Esophagus mucosa (tissue), 1 donor: ENCODE measurements around the gene CCDC12. TPM values are rescaled to one million over a fixed set of nuclear protein-coding genes. Genes with fewer than 3 reads are reported as not detected.
A peak's percentile ranks its signal among the peaks of the same experiment; 100 is the strongest.

ENCODE experiments used
- ATAC-seq: fragments of 200-7000 bp; cut with Tn5 transposase; one replicate; pipeline ENCODE4 v1.9.1; 2020
- total RNA-seq: library from RNA; stranded (reverse); gene quantifications from one replicate; pipeline ENCODE4 v1.2.4, GENCODE V29; 2023
- donor health status: DM: yes; HTN: yes; CAD: no.

The CCDC12 gene
- total RNA-seq, 1 donor from 2014 or later, result 50.2 TPM

DNA sequence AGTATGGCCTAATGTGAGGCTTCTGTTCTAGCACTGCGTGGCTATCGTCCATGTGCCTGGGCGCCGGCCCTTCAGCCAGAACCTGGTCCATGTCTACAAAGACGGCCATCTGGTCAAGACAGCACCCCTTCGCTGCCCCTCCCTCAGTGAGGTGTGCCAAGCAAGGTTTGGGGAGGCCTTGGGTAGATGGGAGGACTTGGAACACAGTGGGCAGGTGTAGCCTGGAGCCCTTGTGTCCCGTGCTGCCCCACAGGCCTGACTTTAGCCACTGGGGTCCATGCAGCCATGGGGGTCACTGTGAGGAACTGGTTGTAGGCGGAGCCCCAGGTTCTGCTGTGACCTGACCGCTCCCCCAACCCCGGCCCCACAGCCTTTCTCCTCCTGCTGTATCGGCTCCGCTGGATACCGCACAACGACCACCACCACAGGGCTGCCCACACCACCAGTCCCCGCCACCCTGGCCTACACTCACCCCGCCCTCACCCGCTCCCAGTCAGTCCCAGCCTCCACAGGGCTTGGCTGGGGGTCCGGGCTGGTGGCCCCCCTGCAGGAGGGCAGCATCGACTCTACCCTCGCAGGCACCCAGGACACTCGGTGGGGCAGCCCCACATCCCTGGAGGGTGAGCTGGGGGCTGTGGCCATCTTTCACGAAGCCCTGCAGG is 19.5 kb upstream of the CCDC12 start:
- ATAC-seq, result no peak

DNA sequence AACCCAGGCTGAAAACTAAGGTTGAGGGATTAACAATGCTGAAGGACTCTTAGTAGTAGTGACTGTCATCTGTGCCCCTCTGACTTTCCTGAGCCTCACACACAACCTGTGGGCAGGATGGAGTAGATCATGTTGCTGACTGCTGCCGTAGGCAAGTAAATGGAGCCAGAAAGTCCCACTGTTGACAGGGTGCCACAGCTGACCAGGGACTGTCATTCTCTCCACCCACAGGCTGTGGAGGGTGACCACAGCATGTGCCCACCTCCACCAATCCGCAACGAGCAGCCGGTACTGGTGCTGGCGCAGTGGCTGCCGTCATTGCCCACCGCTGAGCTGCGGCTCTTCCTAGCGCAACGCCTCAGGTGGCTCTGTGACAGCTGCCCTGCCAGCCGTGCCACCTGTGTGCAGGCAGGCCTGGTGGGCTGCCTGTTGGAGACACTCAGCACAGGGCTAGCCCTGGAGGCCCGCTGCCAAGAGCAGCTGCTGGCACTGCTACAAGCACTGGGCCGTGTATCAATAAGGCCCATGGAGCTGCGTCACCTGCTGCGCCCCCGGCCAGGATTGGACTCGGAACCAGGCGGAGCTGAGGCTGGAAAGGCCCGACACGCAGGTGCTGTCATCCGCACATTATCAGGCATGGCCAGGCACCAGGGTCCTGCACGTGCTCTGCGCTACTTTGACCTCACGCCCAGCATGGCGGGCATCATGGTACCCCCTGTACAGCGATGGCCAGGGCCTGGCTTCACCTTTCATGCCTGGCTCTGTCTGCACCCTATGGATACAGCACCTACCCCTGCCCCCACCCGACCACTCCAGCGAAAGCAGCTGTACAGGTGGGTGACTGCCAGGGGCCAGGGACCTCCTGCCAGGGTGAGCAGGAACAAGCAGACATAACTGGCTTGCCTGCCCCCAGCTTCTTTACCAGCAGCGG is 18.5 kb upstream of the CCDC12 start:
- ATAC-seq, result no peak

DNA sequence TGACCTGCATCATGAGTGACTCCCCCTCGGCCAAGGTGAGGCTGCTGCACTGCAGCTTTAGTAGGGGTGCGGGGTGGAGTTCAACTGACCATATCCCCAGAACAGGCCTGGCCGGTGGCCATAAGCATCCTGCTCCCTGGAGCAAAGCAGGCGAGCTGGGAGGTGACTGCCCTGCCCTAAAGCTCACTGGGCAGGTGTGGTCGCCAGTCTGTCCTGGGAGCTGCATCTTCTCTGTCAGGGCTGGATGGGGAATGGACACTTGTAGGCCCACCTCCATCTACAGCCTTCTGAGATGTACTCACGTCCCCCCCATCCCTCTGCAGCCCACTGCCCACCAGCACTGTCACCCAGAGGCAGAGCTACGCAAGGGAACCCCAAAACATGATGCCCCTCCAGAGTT is 17.4 kb upstream of the CCDC12 start:
- ATAC-seq, result no peak

DNA sequence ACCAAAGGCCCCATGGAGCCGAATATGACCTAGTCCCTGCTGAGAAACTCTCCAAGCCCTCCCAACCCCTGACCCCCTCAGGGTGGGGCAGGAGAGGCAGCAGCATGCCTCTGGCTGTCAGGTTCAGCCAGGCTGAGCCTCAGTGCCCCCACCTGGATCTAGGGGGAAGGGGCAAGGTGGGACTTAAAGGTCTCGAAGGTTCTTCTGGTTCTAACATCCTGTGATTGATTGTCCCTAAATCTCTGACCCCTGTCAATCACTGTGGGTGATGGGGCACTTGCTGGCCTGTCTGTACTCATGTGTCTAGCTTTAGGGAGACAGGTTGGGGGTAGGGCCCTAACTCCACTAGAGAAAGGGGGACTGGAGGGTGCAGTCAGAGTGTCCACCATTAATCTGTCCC is 16.7 kb upstream of the CCDC12 start:
- ATAC-seq, result no peak

DNA sequence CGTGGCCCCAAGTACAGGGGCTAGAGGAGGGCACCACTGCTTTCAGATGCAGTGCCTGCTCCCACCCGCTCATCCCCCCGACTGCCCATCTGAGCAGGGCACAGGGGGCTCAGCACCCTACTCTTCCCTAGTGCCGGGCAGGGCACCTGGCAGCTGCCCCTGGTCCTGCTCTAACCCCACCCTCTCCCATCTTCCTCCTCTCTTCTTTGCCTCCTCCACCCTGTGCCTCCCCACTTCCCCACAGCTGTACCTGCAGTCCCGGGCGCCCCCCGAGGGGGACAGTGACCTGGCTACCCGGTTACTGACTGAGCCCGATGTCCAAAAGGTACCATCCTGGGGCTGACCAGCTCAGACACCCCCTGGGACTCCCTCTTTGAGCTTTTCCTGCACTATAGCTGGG is 15.7 kb upstream of the CCDC12 start:
- ATAC-seq, result no peak

DNA sequence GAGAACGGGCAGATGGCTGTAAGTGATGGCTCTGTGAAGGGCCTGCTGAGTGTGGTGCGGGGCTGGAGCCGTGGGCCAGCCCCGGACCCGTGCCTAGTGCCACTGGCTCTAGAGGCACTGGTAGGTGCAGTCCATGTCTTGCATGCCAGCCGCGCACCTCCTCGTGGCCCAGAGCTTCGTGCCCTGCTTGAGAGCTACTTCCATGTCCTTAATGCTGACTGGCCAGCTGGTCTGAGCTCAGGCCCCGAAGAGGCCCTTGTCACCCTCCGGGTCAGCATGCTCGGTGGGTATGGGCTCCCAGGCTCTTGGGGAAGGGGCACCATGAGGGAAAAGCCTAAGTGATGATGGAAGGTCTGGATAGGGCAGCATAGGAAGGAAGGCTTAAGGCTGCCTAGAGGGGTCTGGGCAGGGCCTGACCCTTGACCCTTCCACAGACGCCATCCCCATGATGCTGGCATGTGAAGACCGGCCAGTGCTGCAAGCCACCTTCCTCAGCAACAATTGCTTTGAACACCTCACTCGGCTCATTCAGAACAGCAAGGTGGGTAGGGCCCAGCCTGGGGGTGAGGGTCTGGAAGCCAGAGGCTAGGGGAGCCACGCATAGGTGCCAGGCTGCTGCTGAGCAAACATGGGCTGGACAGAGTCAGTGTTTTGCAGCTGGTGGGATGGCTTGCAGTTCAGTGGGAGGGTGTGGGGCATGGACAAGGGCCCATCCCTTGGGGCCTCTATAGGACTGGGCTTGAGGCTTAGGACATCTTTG is 15.0 kb upstream of the CCDC12 start:
- no peak for ATAC-seq

DNA sequence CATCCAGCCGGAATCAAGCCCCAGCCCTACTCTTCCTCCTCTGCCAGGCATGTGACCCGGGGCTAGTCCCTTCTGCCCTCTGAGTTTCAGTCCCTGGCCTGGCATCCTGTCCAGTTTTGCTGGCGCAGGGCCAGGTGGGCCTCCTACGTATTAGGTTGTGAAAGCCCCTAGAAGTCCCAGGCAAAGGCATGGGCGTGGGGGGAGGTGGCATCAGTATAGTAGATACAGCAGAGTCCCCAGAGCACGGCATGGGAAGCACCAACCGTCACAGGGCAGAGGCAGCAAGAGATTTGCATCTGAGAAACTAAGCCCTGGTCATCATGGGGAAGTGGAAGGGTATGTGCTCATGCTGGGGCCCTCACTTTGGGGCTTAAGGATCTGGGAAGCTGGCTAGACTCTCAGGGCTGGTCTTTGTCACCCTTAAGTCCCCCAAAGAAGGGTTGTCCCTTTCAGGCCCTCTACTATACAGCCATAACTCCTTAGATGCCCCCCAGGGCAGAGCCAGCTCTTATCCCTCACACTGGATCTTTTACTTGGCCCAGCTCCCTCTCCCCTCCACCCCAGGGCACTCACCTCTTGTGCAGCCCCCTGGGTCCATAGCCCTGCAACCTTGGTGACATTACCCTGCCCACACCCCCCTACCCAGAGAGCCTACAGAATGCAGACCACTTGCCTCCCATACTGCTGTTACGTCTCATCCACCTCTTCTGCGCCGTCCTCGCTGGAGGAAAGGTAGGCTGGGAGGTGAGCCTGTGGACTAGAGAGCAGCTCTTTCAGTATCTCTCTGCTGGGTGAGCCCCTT is 14.2 kb upstream of the CCDC12 start:
- ATAC-seq, result no peak

DNA sequence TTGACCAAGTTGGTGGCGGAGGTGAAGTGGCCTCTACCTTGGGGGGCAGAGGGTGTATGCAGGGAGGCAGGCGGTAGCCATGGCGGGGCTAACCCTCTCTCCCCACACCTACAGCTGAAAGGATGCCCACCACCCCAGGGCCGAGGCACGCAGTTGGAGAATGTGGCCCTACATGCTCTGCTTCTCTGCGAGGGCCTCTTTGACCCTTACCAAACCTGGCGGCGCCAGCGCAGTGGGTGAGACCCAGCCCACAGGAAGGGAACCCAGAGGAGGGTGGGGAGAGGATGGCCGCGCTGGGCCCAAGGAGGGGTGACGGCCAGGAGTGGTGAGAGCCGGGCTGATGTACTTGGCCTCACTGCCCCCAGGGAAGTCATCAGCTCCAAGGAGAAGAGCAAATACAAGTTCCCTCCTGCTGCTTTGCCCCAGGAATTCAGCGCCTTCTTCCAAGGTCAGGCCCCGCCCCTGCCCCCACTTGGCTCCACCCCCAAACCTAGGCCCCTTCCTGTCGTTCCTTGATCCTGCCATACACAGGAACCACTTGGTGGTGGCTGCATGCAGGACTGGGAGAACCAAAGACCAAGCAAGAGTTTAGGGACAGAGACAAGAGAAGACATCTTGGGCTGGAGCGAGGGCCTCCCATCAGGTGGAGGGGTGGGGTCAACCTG is 12.7 kb upstream of the CCDC12 start:
- no peak for ATAC-seq

DNA sequence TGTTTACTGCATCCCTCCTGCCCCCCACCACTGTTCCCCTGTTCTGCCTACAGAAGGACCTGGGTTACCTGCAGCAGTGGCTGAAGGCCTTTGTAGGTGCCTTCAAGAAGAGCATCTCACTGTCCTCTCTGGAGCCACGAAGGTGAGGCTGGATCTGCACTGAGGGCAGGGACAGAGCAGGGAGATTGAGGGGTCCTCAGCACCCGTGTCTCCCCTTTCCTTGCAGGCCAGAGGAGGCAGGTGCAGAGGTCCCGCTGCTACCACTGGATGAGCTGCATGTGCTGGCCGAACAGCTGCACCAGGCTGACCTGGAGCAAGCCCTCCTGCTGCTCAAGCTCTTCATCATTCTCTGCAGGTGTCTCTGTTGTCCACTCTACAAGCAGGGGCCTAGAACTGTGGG is 12.1 kb upstream of the CCDC12 start:
- no peak for ATAC-seq

DNA sequence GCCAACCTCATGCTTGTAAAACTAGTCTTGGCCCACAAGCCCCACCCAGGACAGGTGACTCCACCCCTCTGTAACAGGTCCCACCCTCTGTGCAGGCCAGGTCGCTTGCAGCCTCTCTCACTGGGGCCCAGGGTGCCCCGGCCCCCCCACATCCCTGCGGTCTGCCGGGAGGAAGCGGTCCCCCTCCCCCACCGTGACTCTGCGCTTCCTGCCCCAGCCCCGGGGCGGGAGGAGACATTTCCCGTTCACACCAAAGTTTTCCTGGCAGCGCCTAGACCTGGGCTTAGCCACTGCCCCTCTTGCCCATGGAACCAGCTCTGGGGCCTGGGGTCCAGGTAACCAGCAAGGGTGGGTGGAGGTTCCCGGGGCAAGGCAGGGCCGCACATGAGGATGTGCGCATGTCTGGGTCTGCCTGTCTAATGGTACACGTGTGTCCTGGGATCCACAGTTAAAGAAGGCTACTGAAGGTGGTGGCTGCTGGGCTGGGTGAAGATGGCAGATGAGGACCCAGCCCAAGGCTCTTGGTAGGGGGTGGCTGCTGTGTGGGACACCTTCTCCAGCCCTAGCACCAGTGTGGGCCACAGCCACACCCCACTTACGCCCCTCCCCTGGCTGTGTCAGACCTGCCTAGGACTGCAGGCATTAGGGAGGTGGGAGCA is 11.3 kb upstream of the CCDC12 start:
- peak; percentile 72 for ATAC-seq

DNA sequence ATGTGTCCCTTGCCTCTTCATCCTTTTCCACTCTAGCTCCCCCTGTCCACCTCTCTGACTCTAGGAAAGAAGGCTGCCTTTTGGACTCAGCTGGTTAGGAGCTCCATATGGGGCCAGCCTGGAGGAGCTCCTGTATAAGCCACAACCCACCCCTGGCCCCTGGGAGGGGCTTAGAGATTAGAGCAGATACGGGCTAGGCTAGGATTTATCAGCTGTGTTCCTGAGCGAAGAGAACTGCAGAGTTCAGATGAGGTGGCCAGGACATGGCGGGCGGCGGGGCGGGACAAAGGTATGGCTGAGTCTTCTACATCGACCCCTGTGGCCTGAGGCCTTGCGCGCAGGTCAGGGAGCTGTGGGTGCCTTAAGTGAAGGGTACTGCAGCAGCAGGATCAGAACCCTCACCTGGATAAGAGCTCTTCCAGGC is 10.8 kb upstream of the CCDC12 start:
- no peak for ATAC-seq

DNA sequence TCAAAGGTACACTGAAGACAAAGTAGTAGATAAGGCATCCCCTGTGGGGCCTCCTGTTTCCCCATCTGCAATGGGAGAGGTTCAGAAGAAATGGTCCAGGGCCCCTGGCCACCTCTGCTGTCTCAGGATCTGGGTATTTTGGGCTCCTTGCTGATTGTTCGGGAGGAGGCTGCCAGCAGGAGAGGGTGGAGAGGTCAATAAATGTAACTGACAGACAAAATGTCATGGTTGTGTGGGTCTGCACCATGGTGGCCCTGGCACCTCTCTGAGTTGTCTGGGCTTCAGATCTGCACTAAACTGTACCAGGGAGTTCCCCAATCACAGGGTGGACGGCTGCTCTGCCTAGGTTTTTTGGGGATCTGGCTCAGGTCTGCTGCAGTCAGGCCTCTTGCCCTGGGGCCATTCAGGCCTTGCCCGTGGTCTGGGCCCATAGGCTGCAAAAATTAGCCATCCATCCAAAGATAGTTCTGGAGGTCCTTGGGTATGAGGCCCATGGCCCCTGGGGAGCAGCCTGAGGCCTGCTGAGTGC is 10.3 kb upstream of the CCDC12 start:
- ATAC-seq, result no peak

DNA sequence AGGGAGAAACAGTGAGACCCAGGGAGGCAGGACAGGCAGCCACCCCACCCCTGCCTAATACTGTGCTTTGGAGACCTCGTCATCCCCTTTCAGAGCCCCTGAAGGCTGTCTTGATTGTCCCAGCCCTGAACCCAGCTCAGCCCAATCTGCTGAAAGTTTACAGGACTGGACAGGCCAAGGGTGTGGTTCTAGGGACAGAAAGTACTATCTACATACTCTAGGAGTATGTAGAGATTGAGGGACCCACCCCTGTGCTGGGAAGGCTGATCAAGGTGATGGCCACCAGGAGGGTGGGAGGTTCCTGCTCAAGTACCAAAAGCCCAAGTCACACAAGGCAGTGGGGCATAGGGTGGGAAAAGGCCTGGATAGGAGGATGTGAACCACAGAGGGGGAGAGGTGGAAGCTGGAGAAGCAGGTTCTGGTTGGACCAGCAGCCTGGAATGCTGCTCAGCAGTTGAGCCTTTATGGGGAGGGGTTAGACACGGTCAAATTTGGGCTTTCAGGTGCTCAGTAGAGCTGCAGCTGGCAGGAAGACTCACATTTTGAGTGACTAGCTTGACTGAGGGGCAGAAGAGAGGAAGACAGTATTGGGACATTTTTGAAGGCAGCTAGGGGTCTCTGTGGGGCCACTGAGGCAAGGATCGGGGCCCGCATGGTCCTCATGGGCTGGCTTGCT is 9.6 kb upstream of the CCDC12 start:
- peak; percentile 64 for ATAC-seq

DNA sequence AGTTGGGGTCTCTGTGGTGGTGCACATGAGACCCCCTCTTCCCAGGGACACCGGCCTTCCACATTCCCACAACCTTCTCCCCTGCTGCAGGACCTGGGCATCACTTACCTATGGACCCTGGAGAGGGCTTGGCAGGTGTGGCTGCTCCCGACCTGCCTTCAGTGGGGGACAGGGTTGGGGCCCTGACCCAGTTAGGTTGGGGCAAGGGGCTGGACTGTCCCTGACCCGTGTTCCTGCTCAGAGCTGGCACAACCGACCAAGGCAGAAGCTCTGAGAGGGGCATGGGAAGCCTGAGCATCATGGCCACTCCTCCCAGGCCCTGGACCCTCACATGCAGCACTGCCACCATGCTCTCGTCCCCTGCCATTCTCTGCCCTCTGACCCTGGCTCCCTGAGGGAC is 9.0 kb upstream of the CCDC12 start:
- ATAC-seq, result no peak

DNA sequence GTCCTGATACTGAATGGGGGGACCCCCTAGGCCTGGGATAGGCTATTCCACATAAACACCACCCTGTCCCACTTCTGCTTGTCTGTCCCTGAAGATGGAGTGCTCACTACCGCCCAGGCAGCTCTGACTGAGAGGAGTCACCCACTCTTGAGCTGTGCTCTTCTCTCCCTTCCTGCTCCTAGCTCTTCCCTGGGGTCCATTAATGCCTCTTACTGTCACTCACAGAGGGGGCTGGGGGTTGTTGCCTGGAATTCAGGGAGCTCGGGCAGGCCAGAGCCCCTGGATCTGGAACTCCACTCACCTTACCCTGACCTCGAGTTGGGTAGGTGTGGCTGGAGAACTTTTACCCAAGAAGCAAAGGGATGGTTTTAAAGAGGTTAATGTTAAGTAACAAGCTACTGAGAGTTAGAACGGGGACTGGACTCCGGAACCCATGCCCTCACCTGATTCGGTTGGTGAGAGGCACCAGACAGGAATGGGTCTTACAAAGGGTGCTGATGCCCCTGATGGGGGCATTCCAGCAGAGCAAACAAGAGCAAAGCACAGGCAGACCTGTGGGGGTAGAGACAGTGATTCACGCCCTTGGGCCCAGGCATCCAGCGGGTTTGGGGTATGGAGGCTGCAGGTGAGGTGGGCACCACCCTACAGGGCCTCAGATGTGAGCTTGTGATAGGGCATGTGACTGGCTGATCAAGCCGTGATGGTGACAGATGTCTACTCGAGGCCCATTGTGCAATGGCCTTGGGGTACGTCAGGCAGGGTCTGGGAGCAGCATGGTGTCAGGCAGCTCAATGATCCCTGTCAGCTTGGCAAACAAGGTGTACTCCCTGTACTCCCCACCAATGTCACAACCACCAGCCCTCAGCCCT is 8.3 kb upstream of the CCDC12 start:
- no peak for ATAC-seq

DNA sequence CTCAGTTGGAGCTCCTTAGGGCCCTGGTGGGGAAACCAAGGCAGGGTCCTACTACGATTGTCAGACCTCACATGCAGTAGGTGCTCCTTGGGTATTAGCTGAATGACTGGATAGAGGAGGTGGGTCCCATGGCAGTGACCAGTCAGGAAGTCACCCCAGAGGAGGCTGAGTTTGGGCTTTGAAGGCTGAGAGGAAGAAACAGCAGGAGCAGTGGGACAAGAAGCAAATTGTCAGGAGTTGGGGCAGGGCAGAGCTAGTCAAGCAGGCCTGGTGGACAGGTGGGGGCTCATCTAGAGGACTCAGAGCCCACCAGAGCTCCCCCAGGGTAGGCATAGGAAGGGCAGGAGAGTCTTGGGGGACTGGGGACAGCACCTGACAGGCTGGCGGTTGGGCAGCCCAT is 6.0 kb upstream of the CCDC12 start:
- no peak for ATAC-seq

DNA sequence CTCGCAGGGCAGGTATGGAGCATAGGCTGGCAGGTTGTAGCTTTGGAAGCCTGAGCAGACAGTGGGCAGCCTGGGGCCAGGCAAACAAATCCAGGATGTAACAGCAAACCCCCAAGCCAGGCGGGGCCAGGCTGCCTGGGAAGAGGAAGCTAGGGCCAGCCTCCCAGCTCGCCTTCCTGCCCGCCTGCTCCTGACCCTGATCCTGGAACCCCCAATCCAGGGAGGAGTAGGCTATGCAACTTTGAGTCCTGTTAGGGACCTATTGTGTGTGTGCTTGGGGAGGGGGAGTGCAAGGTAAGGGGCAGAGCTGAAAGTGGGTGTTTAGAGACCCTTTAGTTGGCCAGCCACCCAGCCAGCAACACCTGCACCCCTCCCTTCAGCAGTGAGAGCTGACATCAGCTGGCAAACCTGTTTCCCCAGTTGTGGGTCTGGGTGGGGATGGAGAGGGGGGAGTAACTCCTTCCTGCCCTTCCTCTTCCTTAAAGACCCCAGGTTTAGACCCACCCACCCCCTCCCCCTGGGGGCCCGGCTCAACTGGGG is 5.5 kb upstream of the CCDC12 start:
- ATAC-seq, result peak; percentile 35

DNA sequence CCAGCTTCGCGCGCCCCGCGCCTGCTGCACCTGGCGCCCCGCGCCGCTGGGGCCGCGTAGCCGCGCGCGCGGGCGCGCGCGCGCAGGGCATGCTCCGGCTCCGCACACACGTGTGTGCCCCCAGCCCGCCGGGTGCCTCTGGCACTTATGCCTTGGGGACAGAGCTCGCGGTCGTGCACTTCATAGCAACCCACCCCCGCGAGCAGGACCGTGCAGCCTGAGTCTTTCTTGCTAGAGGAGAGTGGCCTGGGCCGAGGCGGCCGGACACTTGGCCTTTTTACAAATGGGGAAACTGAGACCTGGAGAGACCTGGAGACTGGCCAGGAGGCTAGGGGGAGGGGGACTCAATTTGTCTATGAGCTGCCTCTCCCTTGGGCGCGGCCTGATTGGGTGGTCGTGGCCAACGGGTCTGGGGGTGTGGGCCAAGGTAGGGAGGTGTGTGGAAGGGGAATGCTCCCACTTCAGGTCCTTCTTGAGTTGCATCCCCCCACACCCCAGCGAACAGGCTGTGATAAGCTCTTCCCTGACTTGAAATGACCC is 3.5 kb upstream of the CCDC12 start:
- no peak for ATAC-seq
